ENCODE data around the gene GNAO1. TPM values are rescaled to one million over a fixed set of nuclear protein-coding genes. Genes with fewer than 3 reads are reported as not detected.
A peak's percentile ranks its signal among the peaks of the same experiment; 100 is the strongest.

GNAO1 gene
- total RNA-seq, 1 donor from 2014 or later: 250 TPM

DNA sequence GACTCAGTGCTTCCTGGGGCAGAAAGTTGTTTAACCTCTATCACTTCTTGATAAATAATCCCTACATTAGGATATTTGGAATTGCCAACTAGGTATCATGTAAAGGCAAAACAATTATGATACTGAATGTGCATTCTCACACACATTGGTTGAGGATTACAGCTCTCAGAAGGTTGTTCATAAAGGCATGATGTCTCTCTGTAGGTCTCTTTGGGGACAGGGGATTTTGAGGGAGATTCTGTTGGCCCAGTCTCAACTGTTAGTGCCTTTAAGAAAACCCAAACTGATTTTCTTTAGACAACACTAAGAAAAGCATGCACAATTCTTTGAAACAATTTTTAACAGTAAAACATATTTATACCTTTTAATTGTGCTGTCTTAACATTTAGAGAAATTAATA, 56.5 kb downstream of the GNAO1 start:
- DNase-seq: no peak
- Mint-ChIP-seq H3K27me3 (ENCODE audit: unreplicated experiment) (peaks cover 5% of the 10 kb centered on the region), H3K36me3 (ENCODE audit: unreplicated experiment) (peaks cover 21% of the 10 kb centered on the region), H3K4me3 (ENCODE audit: unreplicated experiment) (no peak overlapping the region), H3K27ac (ENCODE audit: unreplicated experiment) (no peak overlapping the region), H3K4me1 (ENCODE audit: low read depth, unreplicated experiment) (peaks cover 17% of the 10 kb centered on the region), H3K9me3 (ENCODE audit: unreplicated experiment) (peaks cover 8% of the 10 kb centered on the region)
- TF ChIP-seq CTCF (IDR thresholded peaks at IDR 0.05; ENCODE audit: partially characterized antibody, unreplicated experiment): no peak

- H3K9me3 Mint-ChIP-seq (ENCODE audit: unreplicated experiment): peaks cover 10% of the 10 kb centered on the region
- no peak overlapping the region for H3K27ac Mint-ChIP-seq (ENCODE audit: unreplicated experiment)
- no peak overlapping the region for H3K4me3 Mint-ChIP-seq (ENCODE audit: unreplicated experiment)
Observed at GRCh38 chr16:56252835-56253234, 61.5 kb downstream of the GNAO1 start.

GRCh38 chr16:56255904-56256303, 64.6 kb downstream of the GNAO1 start:
- Mint-ChIP-seq H3K4me1 (ENCODE audit: low read depth, unreplicated experiment) (peaks cover 23% of the 10 kb centered on the region), H3K27ac (ENCODE audit: unreplicated experiment) (no peak overlapping the region), H3K9me3 (ENCODE audit: unreplicated experiment) (peaks cover 12% of the 10 kb centered on the region), H3K4me3 (ENCODE audit: unreplicated experiment) (no peak overlapping the region), H3K36me3 (ENCODE audit: unreplicated experiment) (peaks cover 6% of the 10 kb centered on the region), H3K27me3 (ENCODE audit: unreplicated experiment) (no peaks in the 10 kb centered on the region)
- no peak for DNase-seq
- TF ChIP-seq CTCF (IDR thresholded peaks at IDR 0.05; ENCODE audit: partially characterized antibody, unreplicated experiment): no peak

More at GRCh38 chr16:56252835-56253234, 61.5 kb downstream of the GNAO1 start:
- Mint-ChIP-seq H3K4me1 (ENCODE audit: low read depth, unreplicated experiment) (peaks cover 10% of the 10 kb centered on the region), H3K36me3 (ENCODE audit: unreplicated experiment) (peaks cover 22% of the 10 kb centered on the region), H3K27me3 (ENCODE audit: unreplicated experiment) (peaks cover 3% of the 10 kb centered on the region)
- no peak for TF ChIP-seq CTCF (IDR thresholded peaks at IDR 0.05; ENCODE audit: partially characterized antibody, unreplicated experiment)
- no peak for DNase-seq

DNA sequence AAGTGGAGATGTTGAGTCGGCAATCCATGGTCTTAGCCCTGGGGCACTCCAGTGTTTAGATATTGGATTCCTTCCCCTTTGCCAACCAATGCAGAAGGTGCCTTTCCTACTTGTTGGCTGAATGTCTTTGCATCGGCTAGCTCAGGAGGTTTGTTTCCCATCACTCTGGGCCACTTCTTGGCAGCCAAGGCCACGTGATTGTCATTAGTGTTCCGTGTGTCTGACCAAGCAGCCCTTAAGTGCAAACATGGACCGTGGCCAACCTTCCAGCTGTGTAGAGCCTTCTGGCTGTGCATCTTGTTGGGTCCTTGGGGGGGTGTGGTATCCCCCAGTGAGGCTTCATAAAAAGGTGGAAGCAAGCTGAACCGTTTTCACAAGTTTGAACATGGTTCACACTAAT, 66.0 kb downstream of the GNAO1 start:
- H3K27ac Mint-ChIP-seq (ENCODE audit: unreplicated experiment): peak overlapping the region; percentile 41
- peaks cover 6% of the 10 kb centered on the region for H3K36me3 Mint-ChIP-seq (ENCODE audit: unreplicated experiment)
- H3K9me3 Mint-ChIP-seq (ENCODE audit: unreplicated experiment): peaks cover 14% of the 10 kb centered on the region
- TF ChIP-seq CTCF (IDR thresholded peaks at IDR 0.05; ENCODE audit: partially characterized antibody, unreplicated experiment): no peak
- H3K27me3 Mint-ChIP-seq (ENCODE audit: unreplicated experiment): peaks cover 4% of the 10 kb centered on the region
- no peak for DNase-seq
- no peak overlapping the region for H3K4me3 Mint-ChIP-seq (ENCODE audit: unreplicated experiment)
- H3K4me1 Mint-ChIP-seq (ENCODE audit: low read depth, unreplicated experiment): peaks cover 37% of the 10 kb centered on the region

- Mint-ChIP-seq H3K27ac (ENCODE audit: unreplicated experiment) (peak overlapping the region; percentile 41), H3K36me3 (ENCODE audit: unreplicated experiment) (peaks cover 6% of the 10 kb centered on the region), H3K27me3 (ENCODE audit: unreplicated experiment) (peaks cover 4% of the 10 kb centered on the region), H3K4me1 (ENCODE audit: low read depth, unreplicated experiment) (peaks cover 42% of the 10 kb centered on the region), H3K4me3 (ENCODE audit: unreplicated experiment) (no peak overlapping the region), H3K9me3 (ENCODE audit: unreplicated experiment) (peaks cover 14% of the 10 kb centered on the region)
- no peak for TF ChIP-seq CTCF (IDR thresholded peaks at IDR 0.05; ENCODE audit: partially characterized antibody, unreplicated experiment)
- no peak for DNase-seq
Observed at GRCh38 chr16:56257666-56258342, 66.5 kb downstream of the GNAO1 start.
